Amniotic stem cell (primary cell): ENCODE results near the gene SEPTIN10.
"Not testable (repeated sequence)": the region's sequence is repeated elsewhere in the genome, so short reads cannot be mapped to it uniquely, and the experiment has no call there.

ENCODE experiments used
- DNase-seq: peaks from one replicate; lab custom pipeline; 2025; lab: John Stamatoyannopoulos, UW

SEPTIN10 gene

GRCh38 chr2:109633284-109633961, 19.7 kb upstream of the SEPTIN10 start:
- no peak for DNase-seq

- no peak for DNase-seq
These were observed 18.5 kb upstream of the SEPTIN10 start for GRCh38 chr2:109632158-109632789.

GRCh38 chr2:109631741-109632140, 18.0 kb upstream of the SEPTIN10 start:
- DNase-seq, result no peak

GRCh38 chr2:109630441-109631430, 17.0 kb upstream of the SEPTIN10 start:
- no peak for DNase-seq

GRCh38 chr2:109629867-109630266, 16.1 kb upstream of the SEPTIN10 start:
- DNase-seq, result no peak

- DNase-seq, result not testable (repeated sequence)
These were observed 14.6 kb upstream of the SEPTIN10 start for GRCh38 chr2:109628321-109628720.

- DNase-seq, result no peak
These were observed 10.6 kb upstream of the SEPTIN10 start for GRCh38 chr2:109624339-109624738.

GRCh38 chr2:109623923-109624322, 10.2 kb upstream of the SEPTIN10 start:
- no peak for DNase-seq

GRCh38 chr2:109623297-109623696, 9.5 kb upstream of the SEPTIN10 start:
- DNase-seq, result no peak

- no peak for DNase-seq
These were observed 5.4 kb upstream of the SEPTIN10 start for GRCh38 chr2:109619032-109619615.

GRCh38 chr2:109616184-109616583, 2.4 kb upstream of the SEPTIN10 start:
- DNase-seq, result no peak

GRCh38 chr2:109615637-109616144, 1.9 kb upstream of the SEPTIN10 start:
- DNase-seq, result no peak

GRCh38 chr2:109614715-109615636, 1.2 kb upstream of the SEPTIN10 start:
- DNase-seq, result no peak

GRCh38 chr2:109613081-109613921, 465 bp downstream of the SEPTIN10 start:
- DNase-seq, result no peak

- peak; percentile 52 for DNase-seq
These were observed 2.2 kb downstream of the SEPTIN10 start for GRCh38 chr2:109611467-109612095.

- no peak for DNase-seq
These were observed 4.3 kb downstream of the SEPTIN10 start for GRCh38 chr2:109609352-109610024.

GRCh38 chr2:109607766-109608165, 6.0 kb downstream of the SEPTIN10 start:
- DNase-seq, result no peak

GRCh38 chr2:109604597-109604996, 9.2 kb downstream of the SEPTIN10 start:
- no peak for DNase-seq
